ENCODE data around the gene ZMYND19.
"Not testable (repeated sequence)": the region's sequence is repeated elsewhere in the genome, so short reads cannot be mapped to it uniquely, and the experiment has no call there.

Gene ZMYND19

DNA sequence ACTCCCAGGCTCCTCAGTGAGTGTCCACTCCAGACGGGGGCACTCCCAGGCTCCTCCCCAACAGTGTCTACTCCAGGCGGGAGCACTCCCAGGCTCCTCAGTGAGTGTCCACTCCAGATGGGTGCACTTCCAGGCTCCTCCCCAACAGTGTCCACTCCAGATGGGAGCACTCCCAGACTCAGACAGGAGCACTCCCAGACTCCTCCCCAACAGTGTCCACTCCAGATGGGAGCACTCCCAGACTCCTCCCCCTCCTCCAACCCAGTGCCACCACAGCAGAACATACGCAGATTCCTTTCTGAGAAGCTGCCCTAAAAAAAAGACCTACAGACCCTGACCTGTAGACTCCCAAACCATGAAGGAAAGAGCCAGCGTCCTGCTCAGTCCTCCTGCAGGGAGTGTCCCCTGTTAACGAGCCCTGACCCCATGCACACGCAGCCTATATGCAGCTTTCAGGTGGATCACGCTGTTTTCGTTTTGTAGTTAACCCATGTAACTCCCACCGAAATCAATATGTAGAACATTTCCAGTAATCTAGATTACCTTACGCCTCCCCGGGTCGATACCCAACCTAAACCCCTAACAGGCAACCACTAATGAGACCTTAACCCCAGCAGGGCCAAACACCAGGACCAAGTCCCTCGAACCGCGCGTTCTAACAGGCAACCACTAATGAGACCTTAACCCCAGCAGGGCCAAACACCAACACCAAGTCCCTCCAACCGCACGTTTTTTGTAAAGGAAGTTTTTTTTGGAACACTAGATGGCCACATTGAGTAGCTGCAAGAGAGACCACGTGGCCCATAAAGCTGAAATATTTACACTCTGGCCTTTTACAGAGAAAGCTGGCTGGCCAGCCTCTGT is 55.8 kb downstream of the ZMYND19 start:
- DNase-seq, result no peak

DNA sequence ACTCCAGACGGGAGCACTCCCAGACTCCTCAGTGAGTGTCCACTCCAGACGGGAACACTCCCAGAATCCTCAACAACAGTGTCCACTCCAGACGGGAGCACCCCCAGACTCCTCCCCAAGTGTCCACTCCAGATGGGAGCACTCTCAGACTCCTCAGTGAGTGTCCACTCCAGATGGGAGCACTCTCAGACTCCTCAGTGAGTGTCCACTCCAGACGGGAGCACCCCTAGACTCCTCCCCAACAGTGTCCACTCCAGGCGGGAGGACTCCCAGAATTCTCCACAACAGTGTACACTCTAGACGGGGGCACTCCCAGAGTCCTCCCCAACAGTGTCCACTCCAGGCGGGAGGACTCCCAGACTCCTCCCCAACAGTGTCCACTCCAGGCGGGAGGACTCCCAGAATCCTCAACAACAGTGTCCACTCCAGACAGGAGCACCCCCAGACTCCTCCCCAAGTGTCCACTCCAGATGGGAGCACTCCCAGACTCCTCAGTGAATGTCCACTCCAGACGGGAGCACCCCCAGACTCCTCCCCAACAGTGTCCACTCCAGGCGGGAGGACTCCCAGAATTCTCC is 57.3 kb downstream of the ZMYND19 start:
- not testable (repeated sequence) for DNase-seq
